Right ventricle myocardium inferior (tissue), 1 donor: ENCODE measurements around the gene PPP1R16B. TPM values are rescaled to one million over a fixed set of nuclear protein-coding genes. Genes with fewer than 3 reads are reported as not detected.
A peak's percentile ranks its signal among the peaks of the same experiment; 100 is the strongest.

Experiments
- ATAC-seq: fragments of 200-7000 bp; cut with Tn5 transposase; one replicate; pipeline ENCODE4 v1.9.1; 2020; ENCODE audit warnings: mild to moderate bottlenecking, moderate library complexity
- DNase-seq: peaks from one replicate; pipeline ENCODE4 v3.0.0; 2021; ENCODE audit errors: missing footprints
- intact Hi-C: fragments of 100-400 bp; cut with DNase I; formaldehyde crosslinking; loops from one replicate; pipeline ENCODE4 v1.11.0; 2022
- total RNA-seq: library from RNA; stranded (reverse); fragmentation: NEBNext Ultra II Directional; extraction: Animal tissue kit (Norgen Biotek cat#: 25700); gene quantifications from one replicate; pipeline ENCODE4 v1.2.1, GENCODE V29; 2021
- donor health status: DM: no; HTN: yes; CAD: no; lungs with severe emphysema.

PPP1R16B gene
- total RNA-seq, 1 donor from 2014 or later: 9.0 TPM

DNA sequence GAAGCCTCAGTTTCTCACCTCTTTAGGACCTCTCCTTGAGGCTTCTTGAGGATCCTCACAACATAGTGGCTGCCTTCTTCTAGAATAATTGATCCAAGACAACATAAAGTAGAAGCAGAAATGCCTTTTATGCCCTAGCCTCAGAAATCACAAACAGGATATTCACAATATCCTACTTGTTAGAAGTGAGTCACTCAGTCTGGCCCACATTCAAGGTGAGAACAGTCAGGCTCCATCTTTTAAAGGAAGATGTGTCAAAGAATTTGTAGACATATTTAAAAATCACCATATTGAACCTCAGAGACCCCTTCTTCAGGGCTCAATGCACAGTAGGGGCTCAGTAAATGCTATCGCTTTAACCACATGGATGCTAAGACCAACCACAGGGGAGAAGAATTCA, 99.9 kb downstream of the PPP1R16B start:
- intact Hi-C loops: no loop called here
- DNase-seq: no peak
- ATAC-seq: no peak

GRCh38 chr20:38907918-38908677, 102.6 kb downstream of the PPP1R16B start:
- ATAC-seq: no peak
- intact Hi-C loops: no loop called here

DNA sequence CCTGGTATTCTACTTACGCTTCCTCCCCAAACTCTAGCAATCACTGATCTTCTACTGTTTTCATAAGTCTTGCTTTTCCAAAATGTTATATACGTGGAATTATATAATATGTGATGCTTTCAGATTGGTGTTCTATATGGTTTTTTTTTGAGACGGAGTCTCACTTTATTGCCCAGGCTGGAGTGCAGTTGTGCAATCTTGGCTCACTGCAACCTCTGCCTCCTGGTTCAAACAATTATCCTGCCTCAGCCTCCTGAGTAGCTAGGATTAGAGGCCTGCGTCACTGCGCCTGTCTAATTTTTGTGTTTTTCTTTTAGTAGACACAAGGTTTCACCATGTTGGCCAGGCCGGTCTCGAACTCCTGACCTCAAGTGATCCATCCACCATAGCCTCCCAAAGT, 109.9 kb downstream of the PPP1R16B start:
- no peak for DNase-seq
- intact Hi-C loops: no loop called here
- no peak for ATAC-seq

More at GRCh38 chr20:38907918-38908677, 102.6 kb downstream of the PPP1R16B start:
- no peak for DNase-seq

GRCh38 chr20:38917657-38918056, 112.2 kb downstream of the PPP1R16B start:
- intact Hi-C loops: no loop called here
- DNase-seq: no peak
- ATAC-seq: no peak

DNA sequence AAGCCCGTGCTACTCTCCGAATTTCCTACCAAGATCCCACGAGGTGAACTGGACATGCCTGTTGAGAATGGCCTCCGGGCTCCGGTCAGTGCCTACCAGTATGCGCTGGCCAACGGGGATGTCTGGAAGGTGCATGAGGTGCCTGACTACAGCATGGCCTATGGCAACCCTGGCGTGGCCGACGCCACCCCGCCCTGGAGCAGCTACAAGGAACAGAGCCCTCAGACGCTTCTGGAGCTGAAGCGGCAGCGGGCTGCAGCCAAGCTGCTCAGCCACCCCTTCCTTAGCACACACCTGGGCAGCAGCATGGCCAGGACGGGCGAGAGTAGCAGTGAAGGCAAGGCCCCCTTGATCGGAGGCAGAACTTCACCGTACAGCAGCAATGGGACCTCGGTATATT, 112.7 kb downstream of the PPP1R16B start:
- DNase-seq: no peak
- ATAC-seq: no peak
- intact Hi-C loops: no loop called here

DNA sequence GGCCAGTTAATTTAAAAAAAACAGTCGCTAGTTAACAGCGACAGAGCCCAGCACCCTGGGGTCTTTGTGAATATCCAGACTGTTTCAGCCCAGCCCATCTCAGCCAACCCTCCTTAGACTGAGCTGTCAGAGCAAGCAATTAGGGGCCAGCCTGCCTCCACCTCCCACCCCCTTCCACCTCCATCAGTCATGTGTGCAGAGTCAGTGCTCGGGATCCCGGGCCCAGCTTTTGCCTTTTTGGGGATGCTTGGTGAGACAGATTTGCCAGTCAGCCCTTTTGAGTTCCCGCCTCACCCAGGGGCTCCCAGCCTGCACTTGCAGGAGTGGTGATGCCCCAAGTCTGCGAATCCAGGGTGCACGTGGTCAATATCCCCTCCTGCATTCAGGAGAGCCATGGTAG, 114.2 kb downstream of the PPP1R16B start:
- intact Hi-C loops: no loop called here
- no peak for ATAC-seq
- no peak for DNase-seq

DNA sequence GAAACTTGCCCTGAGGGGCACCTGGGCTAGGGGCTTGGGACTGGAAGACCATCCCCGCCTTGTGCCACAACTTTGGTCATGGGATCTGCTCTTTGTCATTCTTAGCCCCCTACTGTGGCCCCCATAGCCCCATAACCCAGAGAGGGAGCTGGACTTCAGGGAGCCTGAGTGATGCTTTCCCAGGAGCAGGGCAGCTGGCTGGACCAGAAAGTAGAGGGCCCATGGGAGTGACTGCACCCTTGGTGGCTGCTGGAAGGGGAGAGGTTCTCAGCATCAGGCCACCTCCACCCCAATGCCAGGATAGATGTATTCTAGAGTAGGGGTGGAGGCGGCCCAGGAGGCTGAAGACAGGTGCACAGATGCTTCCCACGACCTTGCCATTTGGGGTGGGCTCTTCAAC, 114.9 kb downstream of the PPP1R16B start:
- ATAC-seq (no peak), DNase-seq (no peak)
- intact Hi-C loops: no loop called here

DNA sequence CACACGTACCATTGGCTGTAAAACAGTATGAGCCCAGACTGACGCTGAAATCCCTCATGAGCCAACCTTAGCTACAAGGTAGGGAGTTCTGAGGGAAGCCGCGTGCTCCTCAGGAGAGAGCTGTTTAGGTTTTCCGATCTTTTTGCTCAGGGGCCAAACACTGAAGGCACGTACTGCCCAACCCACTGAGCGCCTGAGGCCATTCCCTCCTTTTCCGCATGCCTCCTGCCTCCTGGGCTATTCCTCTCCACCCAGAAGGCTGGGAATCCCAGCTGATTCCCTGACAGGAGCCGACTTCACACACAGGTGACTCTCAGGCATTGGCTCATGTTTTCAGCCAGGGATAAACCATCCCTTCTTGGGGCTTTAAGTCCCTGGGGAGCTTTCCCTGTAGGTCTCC, 115.4 kb downstream of the PPP1R16B start:
- intact Hi-C loops: no loop called here
- ATAC-seq (no peak), DNase-seq (no peak)

DNA sequence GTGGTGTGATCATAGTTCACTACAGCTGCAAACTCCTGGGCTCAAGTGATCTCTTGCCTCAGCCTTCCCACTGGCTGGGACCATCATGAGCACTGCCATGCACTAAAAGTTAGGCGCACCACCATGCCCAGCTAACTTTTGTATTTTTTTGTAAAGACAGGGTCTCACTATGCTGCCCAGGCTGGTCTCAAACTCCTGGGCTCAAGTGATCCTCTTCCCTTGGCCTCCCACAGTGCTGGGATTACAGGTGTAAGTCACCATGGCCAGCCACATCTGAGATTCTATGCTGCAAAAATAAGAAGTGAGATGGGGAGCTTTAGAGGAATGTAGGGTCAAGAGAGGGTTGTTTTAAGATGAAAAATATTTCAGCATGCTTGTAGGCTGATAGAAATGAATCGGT, 119.2 kb downstream of the PPP1R16B start:
- ATAC-seq: no peak
- intact Hi-C loops: no loop called here

DNA sequence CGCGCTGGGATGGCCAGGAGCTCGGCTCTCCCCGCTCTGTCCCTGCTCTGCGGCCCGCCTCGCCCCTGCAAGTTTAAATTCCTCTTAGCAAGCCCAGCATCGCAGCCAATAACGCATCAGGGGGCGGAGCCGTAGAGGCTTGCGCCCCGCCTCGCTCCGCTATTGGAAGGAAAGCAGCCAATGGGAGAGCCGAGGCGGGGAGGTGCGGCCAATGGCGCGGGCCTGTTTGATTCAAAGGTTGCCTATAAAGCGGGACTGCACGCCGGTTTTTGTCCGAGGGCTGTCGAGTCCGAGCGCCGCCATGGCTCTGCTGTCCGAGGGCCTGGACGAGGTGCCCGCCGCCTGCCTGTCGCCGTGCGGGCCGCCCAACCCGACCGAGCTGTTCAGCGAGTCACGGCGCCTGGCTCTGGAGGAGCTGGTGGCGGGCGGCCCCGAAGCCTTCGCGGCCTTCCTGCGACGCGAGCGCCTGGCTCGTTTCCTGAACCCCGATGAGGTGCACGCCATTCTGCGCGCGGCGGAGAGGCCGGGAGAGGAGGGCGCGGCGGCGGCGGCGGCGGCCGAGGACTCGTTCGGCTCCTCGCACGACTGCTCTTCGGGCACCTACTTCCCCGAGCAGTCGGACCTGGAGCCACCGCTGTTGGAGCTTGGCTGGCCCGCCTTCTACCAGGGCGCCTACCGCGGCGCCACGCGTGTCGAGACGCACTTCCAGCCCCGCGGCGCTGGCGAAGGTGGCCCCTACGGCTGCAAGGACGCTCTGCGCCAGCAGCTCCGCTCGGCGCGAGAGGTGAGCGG, 120.8 kb downstream of the PPP1R16B start, which contains the start of gene FAM83D:
FAM83D (plus strand) TSS at position 276 of the 792 bp plus-strand sequence; CDS start at position 302, 26 bp downstream.
- peak; percentile 96 for DNase-seq
- intact Hi-C loops: no loop called here
- peak; percentile 94 for ATAC-seq

More for the DNA sequence above, 119.2 kb downstream of the PPP1R16B start:
- DNase-seq: no peak

DNA sequence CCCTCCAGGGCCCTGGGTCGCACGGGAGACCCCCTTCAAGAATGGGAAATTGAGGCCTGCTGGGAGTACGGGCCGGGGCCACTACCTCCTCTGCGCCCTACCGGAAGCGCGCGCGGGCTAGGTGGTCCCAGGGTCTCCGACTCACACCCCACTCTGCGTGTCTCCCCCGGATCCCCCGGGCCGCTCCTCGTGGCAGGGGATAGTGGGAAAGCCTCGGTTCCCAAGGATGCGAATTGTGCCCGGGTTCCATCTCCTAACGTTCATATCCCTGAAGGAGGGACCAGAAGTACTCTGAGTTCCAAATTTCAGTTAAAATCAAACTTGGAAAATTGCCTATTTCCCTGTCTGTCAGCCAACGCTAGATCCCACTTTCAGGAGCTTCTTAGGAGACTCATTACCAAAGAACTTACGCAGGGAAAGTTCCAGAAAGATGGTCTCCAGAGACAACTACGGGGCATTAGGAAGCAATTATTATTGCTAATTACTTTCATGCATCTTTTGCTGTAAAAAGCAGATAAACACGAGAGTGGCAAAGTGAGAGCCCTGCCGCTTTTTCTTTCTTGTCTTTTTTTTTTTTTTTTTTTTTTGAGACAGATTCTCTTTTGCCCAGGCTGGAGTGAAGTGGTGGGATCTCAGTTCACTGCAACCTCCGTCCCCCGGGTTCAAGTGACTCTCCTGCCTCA, 121.6 kb downstream of the PPP1R16B start:
- intact Hi-C loops: no loop called here
- no peak for ATAC-seq
- DNase-seq: no peak

GRCh38 chr20:38927902-38928578, 122.5 kb downstream of the PPP1R16B start:
- ATAC-seq (no peak), DNase-seq (no peak)
- intact Hi-C loops: no loop called here

DNA sequence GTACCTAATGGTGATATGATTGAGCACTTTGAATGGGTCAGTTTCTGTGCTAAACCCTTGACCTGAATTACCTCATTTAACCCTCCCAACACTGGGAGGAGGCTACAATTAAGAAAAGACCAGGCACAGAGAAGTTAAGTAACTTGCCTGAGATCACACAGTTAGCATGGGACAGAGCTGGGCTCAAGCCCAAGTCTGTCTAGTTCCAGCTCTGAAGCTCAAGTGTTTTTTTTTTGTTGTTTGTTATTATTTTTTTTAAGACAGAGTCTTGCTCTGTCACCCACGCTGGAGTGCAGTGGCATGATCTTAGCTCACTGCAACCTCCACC, 124.7 kb downstream of the PPP1R16B start:
- intact Hi-C loops: loop anchor here (5.0 kb wide), 1 partner anchor 117 kb away; no protein-coding TSS in a partner anchor

GRCh38 chr20:38931984-38932383, 126.5 kb downstream of the PPP1R16B start:
- no peak for ATAC-seq
- DNase-seq: no peak
- intact Hi-C loops: loop anchor here (5.0 kb wide), 1 partner anchor 115 kb away; no protein-coding TSS in a partner anchor

More for the DNA sequence above, 124.7 kb downstream of the PPP1R16B start:
- ATAC-seq (no peak), DNase-seq (no peak)

DNA sequence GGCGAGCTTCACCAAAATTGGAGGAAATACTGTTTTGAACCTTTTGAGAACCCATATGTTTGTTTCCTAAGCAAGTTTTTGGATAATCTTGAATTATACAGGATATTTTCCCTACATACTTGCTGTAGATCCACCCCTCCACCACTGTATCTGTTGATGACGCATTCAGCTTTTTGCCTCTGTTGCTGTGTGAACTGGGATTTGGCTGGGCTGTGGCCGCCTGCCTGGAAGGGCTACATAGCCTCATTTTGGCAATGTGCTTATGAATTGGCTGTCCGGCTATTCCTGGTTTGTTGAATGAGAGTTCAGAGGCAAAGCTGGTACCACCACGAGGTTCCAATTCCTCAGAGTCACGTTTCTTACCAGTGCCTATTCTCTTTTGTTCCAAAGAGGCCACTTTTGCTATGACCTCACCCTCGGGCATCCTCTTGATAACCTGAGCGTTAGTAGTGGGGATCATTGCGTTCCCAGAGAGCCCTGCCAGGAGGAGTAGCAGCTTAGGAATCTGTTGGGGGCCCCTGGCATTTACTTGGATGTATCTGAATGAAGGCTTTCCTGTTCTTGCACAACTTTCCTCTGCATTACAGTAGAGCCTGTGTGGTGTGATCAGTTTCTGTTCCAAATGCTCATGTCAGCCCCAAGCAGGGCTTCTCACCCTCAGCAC, 127.1 kb downstream of the PPP1R16B start:
- DNase-seq (no peak), ATAC-seq (peak; percentile 48)
- intact Hi-C loops: loop anchor here (5.0 kb wide), 1 partner anchor 115 kb away; no protein-coding TSS in a partner anchor

DNA sequence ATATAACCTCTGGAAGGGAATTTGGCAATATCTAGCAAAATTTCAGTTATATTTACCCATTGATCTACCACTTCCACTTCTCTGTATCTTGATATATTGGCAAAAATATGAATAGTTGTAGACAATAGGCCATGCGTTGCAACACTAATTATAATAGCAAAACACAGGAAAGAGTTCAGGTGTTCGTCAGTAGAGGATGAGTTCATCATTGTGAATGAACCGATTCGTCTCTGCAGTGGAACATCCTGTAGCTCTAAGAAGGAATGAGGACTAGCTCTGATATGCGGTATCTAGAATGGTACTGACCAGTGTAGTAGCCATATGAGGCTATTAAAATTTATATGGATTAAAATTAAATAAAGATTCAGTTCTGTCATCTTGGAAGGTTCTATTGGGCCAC, 129.0 kb downstream of the PPP1R16B start:
- ATAC-seq (no peak), DNase-seq (no peak)
- intact Hi-C loops: loop anchor here (5.0 kb wide), 1 partner anchor 113 kb away; no protein-coding TSS in a partner anchor

DNA sequence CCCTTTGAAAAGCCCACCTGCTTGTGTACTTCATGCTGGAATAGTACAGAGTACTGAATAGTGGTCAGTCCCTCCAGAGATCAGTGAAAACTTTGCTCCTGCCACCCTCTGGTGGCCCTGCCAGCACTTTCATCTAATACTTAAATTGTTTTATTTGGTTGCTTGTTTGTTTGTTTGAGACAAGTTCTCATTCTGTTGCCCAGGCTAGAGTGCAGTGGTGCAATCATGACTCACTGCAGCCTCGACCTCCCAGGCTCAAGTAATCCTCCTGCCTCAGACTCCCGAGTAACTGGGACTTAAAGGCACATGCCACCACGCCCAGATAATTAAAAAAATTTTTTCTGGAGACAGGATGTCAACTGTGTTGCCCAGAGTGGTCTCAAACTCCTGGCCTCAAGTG, 129.8 kb downstream of the PPP1R16B start:
- ATAC-seq (no peak), DNase-seq (no peak)
- intact Hi-C loops: no loop called here

- DNase-seq: no peak
- ATAC-seq: no peak
- intact Hi-C loops: no loop called here
Measured at GRCh38 chr20:38935967-38936407, 130.5 kb downstream of the PPP1R16B start.
